Fibroblast of lung (primary cell): ENCODE measurements around the gene CCDC85C.

Experiments used
- CTCF ChIP-seq, 2 donors: IDR thresholded peaks in 1 of 2; conservative IDR thresholded peaks in 1 of 2; 1 replicate in 1 of 2; 2 replicates in 1 of 2; pipeline ENCODE4 v1.5.1; 2011 to 2012; ENCODE audit warnings: low read length in 2 of 2, control low read depth in 1 of 2, inconsistent platforms in 1 of 2, low read depth in 1 of 2, mild to moderate bottlenecking in 1 of 2
- EZH2 ChIP-seq: IDR thresholded peaks from 2 replicates; pipeline ENCODE4 v1.5.1; 2012; ENCODE audit warnings: low read length, control low read depth, mild to moderate bottlenecking; ENCODE audit errors: missing control alignments

DNA sequence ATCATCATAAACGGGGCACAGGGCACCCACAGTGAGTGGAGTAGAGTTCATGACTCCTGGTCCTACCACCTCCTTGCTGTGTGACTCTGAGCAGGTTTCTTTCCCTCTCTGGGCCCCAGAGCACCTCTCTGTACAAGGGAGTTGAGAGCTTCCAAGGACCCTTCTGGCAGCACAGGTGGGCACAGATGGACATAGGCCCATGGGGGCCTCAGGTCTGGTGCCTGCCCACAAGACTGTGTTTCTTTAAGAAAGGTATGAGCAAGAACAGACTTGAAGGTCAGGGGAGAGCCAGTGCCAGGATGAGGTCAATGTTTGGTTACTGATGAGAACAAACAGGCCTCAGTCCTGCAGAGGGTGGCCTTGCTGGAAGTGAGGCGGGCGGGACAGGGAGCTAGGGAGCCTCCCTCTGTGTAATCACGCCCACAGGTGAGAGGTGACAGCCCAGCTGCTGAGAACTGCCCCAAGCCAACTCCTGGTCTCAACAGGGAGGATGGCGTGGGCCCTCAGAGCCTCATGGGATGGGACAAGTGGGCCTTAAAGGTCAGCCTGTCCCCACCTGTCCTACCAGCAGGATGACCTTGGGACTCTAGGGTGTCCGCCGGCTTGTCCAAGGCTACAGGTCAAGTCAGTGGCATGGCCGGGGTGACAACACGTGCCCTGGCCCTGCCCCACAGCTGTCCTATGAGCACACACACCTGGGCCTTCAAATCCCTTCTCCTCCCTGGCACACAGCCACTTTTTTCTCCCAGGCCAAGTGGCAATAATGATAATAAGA is 49.1 kb downstream of the CCDC85C start:
- no peak for TF ChIP-seq CTCF (conservative IDR thresholded peaks at IDR 0.05 in 1 of 2, IDR thresholded peaks at IDR 0.05 in 1 of 2; ENCODE audit: low read depth in 1 of 2, low read length in 2 of 2)
- TF ChIP-seq EZH2 = no peak
